B cell (primary cell): ENCODE results near the gene ARHGAP31. TPM values are rescaled to one million over a fixed set of nuclear protein-coding genes. Genes with fewer than 3 reads are reported as not detected.

Experiments
- ATAC-seq: fragments of 200-7000 bp; cut with Tn5 transposase; one replicate; pipeline ENCODE4 v1.10.0; 2021; ENCODE audit warnings: low read depth, mild to moderate bottlenecking, moderate number of reproducible peaks, moderate library complexity
- CTCF ChIA-PET: fragments of 350-600 bp; sonication (Branson Sonifier 250); formaldehyde crosslinking; loops from one replicate; lab custom pipeline; 2021; ENCODE audit warnings: antibody characterized with exemption, inconsistent platforms; lab: Charles Lee
- POLR2A ChIA-PET: fragments of 350-600 bp; sonication (Branson Sonifier 250); formaldehyde crosslinking; loops from one replicate; lab custom pipeline; 2021; ENCODE audit warnings: antibody characterized with exemption; lab: Charles Lee
- DNase-seq: peaks from one replicate; pipeline ENCODE4 v3.0.0; 2013
- H2AFZ ChIP-seq: 2 replicates; pipeline ENCODE4 v1.6.1; 2012; ENCODE audit warnings: mild to moderate bottlenecking, low read depth, low read length; ENCODE audit not compliant: insufficient read depth, poor library complexity, severe bottlenecking
- H3K27ac ChIP-seq, 2 donors: 1 replicate in 1 of 2; 2 replicates in 1 of 2; pipeline ENCODE4 v1.5.1; 2012 to 2013; ENCODE audit warnings: low read length in 2 of 2, mild to moderate bottlenecking in 2 of 2, moderate library complexity in 1 of 2
- H3K27me3 ChIP-seq, 4 experiments: fragments of 200-600 bp in 1 of 4; sonication (generic) in 1 of 4; replicated peaks in 1 of 4; 1 replicate in 2 of 4; 2 replicates in 2 of 4; pipeline versions ENCODE4 v1.6.1 to v1.7.0; 2013 to 2016; ENCODE audit warnings: low read length in 3 of 4, mild to moderate bottlenecking in 2 of 4, mixed read lengths in 1 of 4, moderate library complexity in 1 of 4; ENCODE audit not compliant: insufficient read depth in 4 of 4, control insufficient read depth in 3 of 4; ENCODE audit errors: control extremely low read depth in 1 of 4
- H3K36me3 ChIP-seq, 2 experiments: replicated peaks in 1 of 2; 1 replicate in 1 of 2; 2 replicates in 1 of 2; pipeline versions ENCODE4 v1.6.1 to v1.7.1; 2013; ENCODE audit warnings: low read length in 1 of 2; ENCODE audit not compliant: insufficient read depth in 2 of 2, control insufficient read depth in 1 of 2; ENCODE audit errors: control extremely low read depth in 1 of 2, extremely low read depth in 1 of 2
- H3K4me1 ChIP-seq, 2 donors: fragments of 200-600 bp in 1 of 2; sonication (generic) in 1 of 2; 1 replicate in 1 of 2; 2 replicates in 1 of 2; pipeline versions ENCODE4 v1.5.1 to v1.6.1; 2013 to 2017; ENCODE audit warnings: low read length in 2 of 2; ENCODE audit not compliant: control insufficient read depth in 2 of 2, insufficient read depth in 2 of 2
- H3K4me2 ChIP-seq: replicated peaks from 2 replicates; pipeline ENCODE3; 2012; ENCODE audit warnings: mild to moderate bottlenecking, low read depth, low read length; ENCODE audit not compliant: poor library complexity, severe bottlenecking
- H3K4me3 ChIP-seq, 5 experiments: fragments of 200-600 bp in 1 of 5; sonication (generic) in 1 of 5; 1 replicate in 3 of 5; 2 replicates in 2 of 5; pipeline versions ENCODE4 v1.5.1 to v1.7.0; 2011 to 2016; ENCODE audit warnings: low read length in 4 of 5, mild to moderate bottlenecking in 4 of 5, low read depth in 2 of 5, control low read depth in 1 of 5, moderate library complexity in 1 of 5; ENCODE audit not compliant: insufficient read depth in 1 of 5; ENCODE audit errors: control extremely low read depth in 1 of 5, extremely low read depth in 1 of 5
- H3K79me2 ChIP-seq: fragments of 200-600 bp; sonication (generic); one replicate; pipeline ENCODE4 v1.6.0; 2016; ENCODE audit warnings: low read length; ENCODE audit not compliant: control insufficient read depth, insufficient read depth
- H3K9ac ChIP-seq: fragments of 200-600 bp; sonication (generic); 2 replicates; pipeline ENCODE4 v1.6.1; 2017; ENCODE audit warnings: mild to moderate bottlenecking, low read length, moderate library complexity
- H3K9me3 ChIP-seq, 3 donors: one replicate each; pipeline versions ENCODE4 v1.6.1 to v1.7.1; 2013; ENCODE audit warnings: low read length in 2 of 3; ENCODE audit not compliant: control insufficient read depth in 2 of 3, insufficient read depth in 1 of 3; ENCODE audit errors: control extremely low read depth in 1 of 3
- H4K20me1 ChIP-seq: 2 replicates; pipeline ENCODE4 v1.6.0; 2012; ENCODE audit warnings: mild to moderate bottlenecking, low read length; ENCODE audit not compliant: insufficient read depth, control insufficient read depth, poor library complexity, severe bottlenecking
- H3K27ac Mint-ChIP-seq: one replicate; pipeline ENCODE4 v1.8.0; 2021; ENCODE audit warnings: mixed read lengths
- H3K27me3 Mint-ChIP-seq: one replicate; pipeline ENCODE4 v1.8.0; 2021; ENCODE audit warnings: mixed read lengths
- H3K4me1 Mint-ChIP-seq: one replicate; pipeline ENCODE4 v1.8.0; 2021; ENCODE audit warnings: mixed read lengths
- H3K4me3 Mint-ChIP-seq: one replicate; pipeline ENCODE4 v1.8.0; 2021; ENCODE audit warnings: mixed read lengths
- H3K9me3 Mint-ChIP-seq: one replicate; pipeline ENCODE4 v1.8.0; 2022; ENCODE audit warnings: mixed read lengths; ENCODE audit not compliant: insufficient read depth
- EZH2 ChIP-seq: IDR thresholded peaks from 2 replicates; pipeline ENCODE4 v1.6.1; 2012; ENCODE audit warnings: borderline replicate concordance, low read depth, mild to moderate bottlenecking, moderate library complexity, low read length; ENCODE audit not compliant: insufficient read depth, poor library complexity, severe bottlenecking
- WGBS: methylation state at CpG from one replicate; pipeline ENCODE4 v1.1.5; 2013; ENCODE audit warnings: missing lambda C conversion rate; ENCODE audit not compliant: insufficient coverage; 5-methylcytosine and 5-hydroxymethylcytosine counted together
- intact Hi-C: fragments of 100-400 bp; cut with micrococcal nuclease; formaldehyde crosslinking; loops from one replicate; pipeline ENCODE4 v1.10.0; 2022
- polyA plus RNA-seq: library from polyadenylated mRNA; depleted of rRNA; stranded (reverse); fragments of >200 nt; gene quantifications from 2 replicates; pipeline ENCODE4 v1.2.3, GENCODE V29; 2012
- total RNA-seq, 2 donors: library from RNA; stranded (reverse); fragments of 120-200 nt in 1 of 2; gene quantifications; 1 replicate in 1 of 2; 2 replicates in 1 of 2; pipeline versions ENCODE4 v1.2.3 to v1.2.4, GENCODE V29; 2013 to 2022
- TF ChIP-seq, protein P1 (sequence below): fragments of 200-600 bp; IDR thresholded peaks from one replicate; pipeline ENCODE4 v1.8.0; 2022; ENCODE audit warnings: antibody characterized with exemption, mild to moderate bottlenecking

ARHGAP31 gene
- total and polyA plus RNA-seq, 2 donors (not counting 1 experiment from before 2014, with no cell fraction given), result 3.5 to 7.8 TPM

DNA sequence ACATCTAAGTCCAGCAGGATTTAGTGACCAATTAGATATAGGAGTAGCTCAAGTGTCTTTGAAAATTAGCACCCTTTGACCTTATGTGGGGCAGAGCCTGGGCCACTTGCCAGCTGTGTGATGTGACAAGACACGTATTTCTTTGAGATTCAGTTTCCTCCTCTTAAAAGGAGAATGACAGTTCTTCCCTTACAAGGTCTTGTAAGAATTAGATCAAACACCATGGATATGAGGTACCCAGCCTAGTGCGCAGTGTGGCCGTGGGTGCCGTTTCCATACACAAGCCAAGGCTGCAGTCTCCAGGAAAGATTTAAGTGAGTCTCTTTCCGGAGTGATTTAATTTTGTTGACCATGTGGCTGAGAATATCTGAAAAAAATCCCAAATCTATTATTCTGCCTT, 46.3 kb downstream of the ARHGAP31 start:
- no peaks in the 10 kb centered on the region for H4K20me1 ChIP-seq
- DNase-seq (no peak), ATAC-seq (no peak)
- ChIA-PET POLR2A (no interaction called here), CTCF (interaction anchor here (1.7 to 2.4 kb wide), 2 partner anchors 12 to 65 kb away, joined by 4 to 6 read pairs; no protein-coding TSS in a partner anchor)
- H2AFZ ChIP-seq, result no peak overlapping the region
- H3K4me2 ChIP-seq, result no peak overlapping the region
- H3K4me1 Mint-ChIP-seq, result peaks cover 16% of the 10 kb centered on the region
- H3K4me3 ChIP-seq, result no peak overlapping the region
- H3K27ac ChIP-seq, result no peak overlapping the region
- H3K27me3 ChIP-seq, result no peaks in the 10 kb centered on the region
- H3K27me3 Mint-ChIP-seq, result no peaks in the 10 kb centered on the region
- WGBS, result 91% methylated on average over 4 of the region's 5 CpGs
- H3K27ac Mint-ChIP-seq, result no peak overlapping the region
- H3K4me1 ChIP-seq, result peaks cover 4 to 7% of the 10 kb centered on the region in 2 donors
- no peak overlapping the region for H3K4me3 Mint-ChIP-seq
- TF ChIP-seq EZH2, result no peak
- TF ChIP-seq, protein P1, sequence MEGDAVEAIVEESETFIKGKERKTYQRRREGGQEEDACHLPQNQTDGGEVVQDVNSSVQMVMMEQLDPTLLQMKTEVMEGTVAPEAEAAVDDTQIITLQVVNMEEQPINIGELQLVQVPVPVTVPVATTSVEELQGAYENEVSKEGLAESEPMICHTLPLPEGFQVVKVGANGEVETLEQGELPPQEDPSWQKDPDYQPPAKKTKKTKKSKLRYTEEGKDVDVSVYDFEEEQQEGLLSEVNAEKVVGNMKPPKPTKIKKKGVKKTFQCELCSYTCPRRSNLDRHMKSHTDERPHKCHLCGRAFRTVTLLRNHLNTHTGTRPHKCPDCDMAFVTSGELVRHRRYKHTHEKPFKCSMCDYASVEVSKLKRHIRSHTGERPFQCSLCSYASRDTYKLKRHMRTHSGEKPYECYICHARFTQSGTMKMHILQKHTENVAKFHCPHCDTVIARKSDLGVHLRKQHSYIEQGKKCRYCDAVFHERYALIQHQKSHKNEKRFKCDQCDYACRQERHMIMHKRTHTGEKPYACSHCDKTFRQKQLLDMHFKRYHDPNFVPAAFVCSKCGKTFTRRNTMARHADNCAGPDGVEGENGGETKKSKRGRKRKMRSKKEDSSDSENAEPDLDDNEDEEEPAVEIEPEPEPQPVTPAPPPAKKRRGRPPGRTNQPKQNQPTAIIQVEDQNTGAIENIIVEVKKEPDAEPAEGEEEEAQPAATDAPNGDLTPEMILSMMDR, result no peak
- H3K9ac ChIP-seq, result no peak overlapping the region
- H3K36me3 ChIP-seq, result no peaks in the 10 kb centered on the region
- peaks cover 2% of the 10 kb centered on the region for H3K9me3 Mint-ChIP-seq
- peaks cover 0 to 6% (median 0%) of the 10 kb centered on the region in 3 donors for H3K9me3 ChIP-seq
- H3K79me2 ChIP-seq, result peaks cover 3% of the 10 kb centered on the region
- intact Hi-C loops, result no loop called here

DNA sequence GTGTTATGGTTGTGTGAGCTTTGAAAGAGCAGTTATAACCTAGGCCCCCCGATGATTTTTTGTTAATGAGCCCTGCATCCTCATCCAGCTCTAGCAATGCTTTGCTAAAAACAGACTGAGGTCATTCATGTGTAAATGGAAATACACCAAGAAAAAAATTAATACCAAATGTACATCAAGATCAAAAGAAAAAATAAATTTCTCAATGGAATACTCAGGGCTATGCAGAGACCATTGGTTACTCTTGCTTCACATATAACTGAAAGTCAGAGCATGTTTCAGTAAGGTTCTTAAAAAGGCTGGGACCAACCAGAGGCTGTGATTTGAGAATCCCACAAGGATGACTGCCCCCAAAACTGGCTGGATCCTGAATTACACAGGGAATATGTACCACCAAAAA, 48.0 kb downstream of the ARHGAP31 start:
- Mint-ChIP-seq H3K4me3 (no peak overlapping the region), H3K27me3 (no peaks in the 10 kb centered on the region), H3K9me3 (no peaks in the 10 kb centered on the region), H3K4me1 (peaks cover 16% of the 10 kb centered on the region), H3K27ac (no peak overlapping the region)
- Histone ChIP-seq H3K9ac (no peak overlapping the region), H3K79me2 (peaks cover 6% of the 10 kb centered on the region), H3K27ac (no peak overlapping the region), H3K4me2 (no peak overlapping the region), H3K9me3 (peaks cover 0 to 3% (median 0%) of the 10 kb centered on the region in 3 donors), H3K27me3 (no peaks in the 10 kb centered on the region), H3K4me1 (peaks cover 4 to 7% of the 10 kb centered on the region in 2 donors), H3K4me3 (no peak overlapping the region), H2AFZ (no peak overlapping the region), H3K36me3 (no peaks in the 10 kb centered on the region), H4K20me1 (no peaks in the 10 kb centered on the region)
- WGBS, result no CpG with 5 or more reads among the region's 1 CpG
- CTCF ChIA-PET, result interaction anchor here (1.7 to 2.4 kb wide), 2 partner anchors 10 to 67 kb away, joined by 4 to 6 read pairs; no protein-coding TSS in a partner anchor
- TF ChIP-seq EZH2, result no peak
- TF ChIP-seq, protein P1, result no peak
- POLR2A ChIA-PET, result no interaction called here
- intact Hi-C loops, result no loop called here
- ATAC-seq, result no peak
- no peak for DNase-seq
